Gastrocnemius medialis (tissue), 4 donors: ENCODE results near the gene ANKLE1. TPM values are rescaled to one million over a fixed set of nuclear protein-coding genes. Genes with fewer than 3 reads are reported as not detected.
A peak's percentile ranks its signal among the peaks of the same experiment; 100 is the strongest.

Experiments used
- ATAC-seq, 2 donors: fragments of 150-250 bp; one replicate each; pipeline ENCODE4 v1.9.1; 2016
- DNase-seq, 2 donors: peaks; one replicate each; pipeline ENCODE4 v3.0.0-alpha.2; 2019
- H3K27ac ChIP-seq, 4 donors: fragments of 200-600 bp; sonication (generic); 1 replicate in 1 of 4; 2 replicates in 3 of 4; pipeline ENCODE4 v1.5.1; 2016 to 2018; ENCODE audit warnings: mild to moderate bottlenecking in 2 of 4, moderate library complexity in 1 of 4
- H3K27me3 ChIP-seq, 3 donors: fragments of 200-600 bp; sonication (generic) in 2 of 3; 1 replicate in 1 of 3; 2 replicates in 2 of 3; pipeline versions ENCODE4 v1.5.1 to v1.6.0; 2016 to 2019; ENCODE audit warnings: mild to moderate bottlenecking in 1 of 3, moderate library complexity in 1 of 3
- H3K36me3 ChIP-seq, 2 donors: fragments of 200-600 bp; sonication (generic) in 1 of 2; one replicate each; pipeline ENCODE4 v1.5.1; 2017 to 2018
- H3K4me1 ChIP-seq, 2 donors: fragments of 200-600 bp; sonication (generic) in 1 of 2; one replicate each; pipeline ENCODE4 v1.5.1; 2016 to 2017; ENCODE audit warnings: mild to moderate bottlenecking in 2 of 2
- H3K4me3 ChIP-seq, 4 donors: fragments of 200-600 bp; sonication (generic) in 3 of 4; 1 replicate in 1 of 4; 2 replicates in 3 of 4; pipeline ENCODE4 v1.5.1; 2016 to 2019; ENCODE audit warnings: mild to moderate bottlenecking in 2 of 4
- H3K9me3 ChIP-seq, 3 donors: fragments of 200-600 bp; sonication (generic) in 2 of 3; 1 replicate in 1 of 3; 2 replicates in 2 of 3; pipeline ENCODE4 v1.5.1; 2016 to 2019
- CTCF ChIP-seq, 5 experiments: fragments of 450-650 bp in 3 of 5; fragments of 200-600 bp in 2 of 5; sonication (generic) in 2 of 5; IDR thresholded peaks in 4 of 5; conservative IDR thresholded peaks in 1 of 5; 1 replicate in 4 of 5; 2 replicates in 1 of 5; pipeline ENCODE4 v1.5.1; 2016 to 2019; ENCODE audit warnings: antibody characterized with exemption in 5 of 5, mild to moderate bottlenecking in 3 of 5, moderate library complexity in 3 of 5
- POLR2A ChIP-seq, 2 donors: fragments of 450-650 bp; IDR thresholded peaks; one replicate each; pipeline ENCODE4 v1.6.1; 2017; ENCODE audit warnings: antibody characterized with exemption in 2 of 2, mild to moderate bottlenecking in 2 of 2, moderate library complexity in 2 of 2
- in situ Hi-C, 4 donors: fragments of 200-750 bp; cut with MboI; loops; one replicate each; pipeline versions ENCODE4 v1.15.0 to v1.8.0; 2017; ENCODE audit warnings: low sequenced_read_pairs in 4 of 4
- intact Hi-C: fragments of 100-400 bp; cut with DNase I; formaldehyde crosslinking; loops from one replicate; pipeline ENCODE4 v1.15.1; 2023; ENCODE audit warnings: low total_unique reads
- total RNA-seq, 4 donors: library from RNA; depleted of rRNA; stranded (reverse); fragments of >200 nt; gene quantifications; one replicate each; pipeline versions ENCODE4 v1.1.0 to v1.2.3, GENCODE V29; 2016

The ANKLE1 gene
- 1 to 10 TPM in 1 of 4 donors, under 1 TPM in 1, not detected in 2; 0.11 to 1.4 TPM for total RNA-seq

GRCh38 chr19:17281391-17282304, at the start of gene ANKLE1:
Gene ANKLE1 (plus strand): TSS chr19:17281901. CDS start chr19:17281921, 20 bp downstream.
- no peak within 1 kb of the TSS for H3K27ac ChIP-seq
- ATAC-seq = no peak
- DNase-seq = no peak
- peaks cover 0 to 16% of the 10 kb centered on the region in 2 donors for H3K36me3 ChIP-seq
- in situ Hi-C loops = loop anchor here in 3 of 4 donors (5.0 to 25.0 kb wide), 3 partner anchors 77 to 519 kb away; no protein-coding TSS in a partner anchor
- intact Hi-C loops = loop anchor here (1.0 kb wide), 3 partner anchors 20 to 214 kb away; no protein-coding TSS in a partner anchor
- TF ChIP-seq POLR2A (IDR thresholded peaks at IDR 0.05) (no peak), CTCF (IDR thresholded peaks at IDR 0.05 in 4 of 5, conservative IDR thresholded peaks at IDR 0.05 in 1 of 5) (no peak)
- peaks cover 16% of the 10 kb centered on the region in 3 donors for H3K27me3 ChIP-seq
- H3K4me1 ChIP-seq = peaks cover 4 to 11% of the 10 kb centered on the region in 2 donors
- no peaks in the 10 kb centered on the region for H3K9me3 ChIP-seq
- peak within 1 kb of the TSS; percentile 22 to 52 (median 44) for H3K4me3 ChIP-seq

GRCh38 chr19:17232258-17232657, 49.4 kb upstream of the ANKLE1 start:
- Histone ChIP-seq H3K9me3 (no peaks in the 10 kb centered on the region), H3K4me3 (no peak overlapping the region), H3K4me1 (peaks cover 10 to 22% of the 10 kb centered on the region in 2 donors), H3K27me3 (no peaks in the 10 kb centered on the region), H3K27ac (no peak overlapping the region), H3K36me3 (peaks cover 0 to 16% of the 10 kb centered on the region in 2 donors)
- no peak for TF ChIP-seq POLR2A (IDR thresholded peaks at IDR 0.05)
- TF ChIP-seq CTCF (IDR thresholded peaks at IDR 0.05 in 4 of 5, conservative IDR thresholded peaks at IDR 0.05 in 1 of 5) = no peak
- ATAC-seq (no peak), DNase-seq (no peak)
- intact Hi-C loops = no loop called here
- in situ Hi-C loops = no loop called here

- no peaks in the 10 kb centered on the region for H3K9me3 ChIP-seq
- peaks cover 0 to 26% of the 10 kb centered on the region in 2 donors for H3K36me3 ChIP-seq
- intact Hi-C loops (loop anchor here (5.0 kb wide), 1 partner anchor 168 kb away; no protein-coding TSS in a partner anchor), in situ Hi-C loops (no loop called here)
- DNase-seq = peak in 1 of 2 donors; percentile 45
- ATAC-seq = peak; percentile 66
- no peak for TF ChIP-seq POLR2A (IDR thresholded peaks at IDR 0.05)
- H3K27me3 ChIP-seq = no peaks in the 10 kb centered on the region
- H3K4me3 ChIP-seq = peak overlapping the region; percentile 45 to 65 (median 50)
- peaks cover 9 to 16% of the 10 kb centered on the region in 2 donors for H3K4me1 ChIP-seq
- peak overlapping the region; percentile 50 to 78 (median 70) for H3K27ac ChIP-seq
These were observed 46.8 kb upstream of the ANKLE1 start for GRCh38 chr19:17234911-17235299.

- Histone ChIP-seq H3K4me1 (peaks cover 9 to 16% of the 10 kb centered on the region in 2 donors), H3K27me3 (no peaks in the 10 kb centered on the region), H3K9me3 (no peaks in the 10 kb centered on the region), H3K27ac (peak overlapping the region; percentile 50 to 78 (median 70)), H3K4me3 (peak overlapping the region; percentile 45 to 65 (median 50)), H3K36me3 (peaks cover 0 to 26% of the 10 kb centered on the region in 2 donors)
- TF ChIP-seq CTCF (IDR thresholded peaks at IDR 0.05 in 4 of 5, conservative IDR thresholded peaks at IDR 0.05 in 1 of 5) = peak in 4 of 5 experiments; percentile 27 to 67 (median 52)
- no peak for TF ChIP-seq POLR2A (IDR thresholded peaks at IDR 0.05)
- in situ Hi-C loops = no loop called here
- intact Hi-C loops = loop anchor here (5.0 kb wide), 1 partner anchor 168 kb away; no protein-coding TSS in a partner anchor
- DNase-seq = peak in 1 of 2 donors; percentile 62
- peak; percentile 84 to 86 for ATAC-seq
These were observed 46.3 kb upstream of the ANKLE1 start for GRCh38 chr19:17235300-17235970.
